ENCODE data around the gene FNDC3B.

FNDC3B gene

GRCh38 chr3:172448661-172449465, 409.5 kb downstream of the FNDC3B start:
- no peak overlapping the region for H3K4me3 ChIP-seq (ENCODE audit: low read length)
- no peaks in the 10 kb centered on the region for H3K4me1 ChIP-seq (ENCODE audit: low read length)
- TF ChIP-seq, protein P1, sequence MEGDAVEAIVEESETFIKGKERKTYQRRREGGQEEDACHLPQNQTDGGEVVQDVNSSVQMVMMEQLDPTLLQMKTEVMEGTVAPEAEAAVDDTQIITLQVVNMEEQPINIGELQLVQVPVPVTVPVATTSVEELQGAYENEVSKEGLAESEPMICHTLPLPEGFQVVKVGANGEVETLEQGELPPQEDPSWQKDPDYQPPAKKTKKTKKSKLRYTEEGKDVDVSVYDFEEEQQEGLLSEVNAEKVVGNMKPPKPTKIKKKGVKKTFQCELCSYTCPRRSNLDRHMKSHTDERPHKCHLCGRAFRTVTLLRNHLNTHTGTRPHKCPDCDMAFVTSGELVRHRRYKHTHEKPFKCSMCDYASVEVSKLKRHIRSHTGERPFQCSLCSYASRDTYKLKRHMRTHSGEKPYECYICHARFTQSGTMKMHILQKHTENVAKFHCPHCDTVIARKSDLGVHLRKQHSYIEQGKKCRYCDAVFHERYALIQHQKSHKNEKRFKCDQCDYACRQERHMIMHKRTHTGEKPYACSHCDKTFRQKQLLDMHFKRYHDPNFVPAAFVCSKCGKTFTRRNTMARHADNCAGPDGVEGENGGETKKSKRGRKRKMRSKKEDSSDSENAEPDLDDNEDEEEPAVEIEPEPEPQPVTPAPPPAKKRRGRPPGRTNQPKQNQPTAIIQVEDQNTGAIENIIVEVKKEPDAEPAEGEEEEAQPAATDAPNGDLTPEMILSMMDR (IDR thresholded peaks at IDR 0.05; ENCODE audit: low read depth, low read length) = no peak
- no peak for TF ChIP-seq EZH2phosphoT487 (IDR thresholded peaks at IDR 0.05; ENCODE audit: low read depth)
- no peak overlapping the region for H3K4me2 ChIP-seq (ENCODE audit: low read length)
- no peaks in the 10 kb centered on the region for H3K79me2 ChIP-seq (ENCODE audit: low read length)
- no peaks in the 10 kb centered on the region; the same call in 1 of the 2 replicates for H4K20me1 ChIP-seq (ENCODE audit: insufficient read depth, low read length)
- H3K9me3 ChIP-seq (ENCODE audit: insufficient read depth, low read length) = no peaks in the 10 kb centered on the region
- no peaks in the 10 kb centered on the region for H3K27me3 ChIP-seq (ENCODE audit: low read depth, low read length)
- H3K36me3 ChIP-seq (replicated peaks; ENCODE audit: low read depth, low read length) = no peaks in the 10 kb centered on the region
- no peak overlapping the region for H3K27ac ChIP-seq (ENCODE audit: low read length)
- H2AFZ ChIP-seq (ENCODE audit: low read depth, low read length) = no peak overlapping the region
- no peak overlapping the region for H3K9ac ChIP-seq (ENCODE audit: low read length)

- Histone ChIP-seq H3K9ac (ENCODE audit: low read length) (no peak overlapping the region), H3K79me2 (ENCODE audit: low read length) (no peaks in the 10 kb centered on the region), H3K4me1 (ENCODE audit: low read length) (no peaks in the 10 kb centered on the region), H3K27ac (ENCODE audit: low read length) (no peak overlapping the region), H3K36me3 (replicated peaks; ENCODE audit: low read depth, low read length) (no peaks in the 10 kb centered on the region), H2AFZ (ENCODE audit: low read depth, low read length) (no peak overlapping the region), H3K4me2 (ENCODE audit: low read length) (no peak overlapping the region), H3K4me3 (ENCODE audit: low read length) (no peak overlapping the region), H4K20me1 (ENCODE audit: insufficient read depth, low read length) (no peaks in the 10 kb centered on the region; the same call in 1 of the 2 replicates), H3K9me3 (ENCODE audit: insufficient read depth, low read length) (no peaks in the 10 kb centered on the region), H3K27me3 (ENCODE audit: low read depth, low read length) (no peaks in the 10 kb centered on the region)
- TF ChIP-seq, protein P1 (IDR thresholded peaks at IDR 0.05; ENCODE audit: low read depth, low read length) = no peak
- TF ChIP-seq EZH2phosphoT487 (IDR thresholded peaks at IDR 0.05; ENCODE audit: low read depth) = no peak
These were observed 410.2 kb downstream of the FNDC3B start for GRCh38 chr3:172449466-172450149.

Measured in OCI-LY3 (cell line).